HFF-Myc (cell line): ENCODE measurements around the gene SPIN2A.
"Not testable (repeated sequence)": the region's sequence is repeated elsewhere in the genome, so short reads cannot be mapped to it uniquely, and the experiment has no call there.

Experiments used
- DNase-seq: peaks from one replicate; pipeline ENCODE4 v3.0.0-alpha.2; 2011; ENCODE audit warnings: low read depth; ENCODE audit errors: extremely low read depth
- H3K4me3 ChIP-seq: replicated peaks from 2 replicates; pipeline ENCODE4 v1.5.1; 2011; ENCODE audit warnings: low read depth, mild to moderate bottlenecking, control low read depth, low read length
- CTCF ChIP-seq: IDR thresholded peaks from 2 replicates; pipeline ENCODE4 v1.5.1; 2012; ENCODE audit warnings: mild to moderate bottlenecking, low read depth, low read length, control low read depth; ENCODE audit errors: missing control alignments

SPIN2A gene

GRCh38 chrX:57137501-57137900 lies 304 bp upstream of the SPIN2A start:
- H3K4me3 ChIP-seq: peak overlapping the region; percentile 28
- no peak for TF ChIP-seq CTCF
- DNase-seq: no peak

- peak overlapping the region; percentile 28 for H3K4me3 ChIP-seq
- DNase-seq: not testable (repeated sequence)
Measured at GRCh38 chrX:57136589-57136988, 608 bp downstream of the SPIN2A start.

GRCh38 chrX:57135287-57135686 lies 1.9 kb downstream of the SPIN2A start:
- no peak for DNase-seq
- no peak overlapping the region for H3K4me3 ChIP-seq
- TF ChIP-seq CTCF: no peak

GRCh38 chrX:57134702-57135101 lies 2.5 kb downstream of the SPIN2A start:
- no peak overlapping the region for H3K4me3 ChIP-seq
- DNase-seq: no peak
- no peak for TF ChIP-seq CTCF

- no peak for DNase-seq
- H3K4me3 ChIP-seq: no peak overlapping the region
- TF ChIP-seq CTCF: no peak
Measured at GRCh38 chrX:57133706-57134105, 3.5 kb downstream of the SPIN2A start.

- H3K4me3 ChIP-seq, DNase-seq: not testable (repeated sequence)
Measured at GRCh38 chrX:57133284-57133683, 3.9 kb downstream of the SPIN2A start.

- no peak for TF ChIP-seq CTCF
- H3K4me3 ChIP-seq: no peak overlapping the region
- DNase-seq: no peak
Measured at GRCh38 chrX:57132046-57132445, 5.2 kb downstream of the SPIN2A start.

- no peak for TF ChIP-seq CTCF
Measured at GRCh38 chrX:57121816-57122215, 15.4 kb downstream of the SPIN2A start.

More at GRCh38 chrX:57121816-57122215, 15.4 kb downstream of the SPIN2A start:
- H3K4me3 ChIP-seq: peak overlapping the region; percentile 53
- no peak for DNase-seq
